HG02763 (cell line): Measurements from ENCODE around the gene PCDHB6.
"Not testable (repeated sequence)": the region's sequence is repeated elsewhere in the genome, so short reads cannot be mapped to it uniquely, and the experiment has no call there.

Experiments
- ATAC-seq: cut with Tn5 transposase; IDR thresholded peaks from one replicate; pipeline ENCODE4 v1.9.1; 2021; ENCODE audit warnings: mild to moderate bottlenecking, moderate library complexity; ENCODE audit not compliant: unreplicated experiment

PCDHB6 gene

GRCh38 chr5:141201646-141202045, 51.8 kb downstream of the PCDHB6 start:
- ATAC-seq = not testable (repeated sequence)
